Activated T-helper 9 cell treated with anti-CD3 and anti-CD28 coated beads, Interleukin-2, amount 50 U/mL, for 16 hours (primary cell): Measurements from ENCODE around the gene ZNF805.
"Not testable (repeated sequence)": the region's sequence is repeated elsewhere in the genome, so short reads cannot be mapped to it uniquely, and the experiment has no call there.

Experiments
- DNase-seq: peaks from one replicate; pipeline ENCODE4 v3.0.0-alpha.2; 2020; ENCODE audit warnings: low read depth

ZNF805 gene

GRCh38 chr19:57269515-57270250 lies 29.3 kb downstream of the ZNF805 start:
- no peak for DNase-seq

GRCh38 chr19:57271280-57271679 lies 30.8 kb downstream of the ZNF805 start:
- no peak for DNase-seq

DNA sequence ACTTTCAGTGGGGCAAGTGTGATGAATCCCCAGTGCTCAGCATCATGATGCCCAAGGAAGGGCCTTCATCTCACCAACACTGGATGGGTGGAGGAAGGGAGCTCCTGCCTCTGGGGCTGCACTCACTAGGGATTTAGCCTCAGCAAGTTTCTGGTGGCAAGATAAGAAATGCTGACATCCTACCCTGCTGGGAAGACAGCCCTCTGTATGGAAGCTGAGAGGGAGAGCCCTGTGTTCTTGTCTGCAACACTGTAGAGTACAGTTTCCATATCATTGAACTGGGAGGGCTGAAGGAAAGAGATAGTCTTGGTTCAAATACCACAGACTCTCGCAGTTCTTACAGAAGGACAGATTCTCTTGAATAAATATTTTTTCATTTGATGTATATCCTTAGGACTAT lies 32.6 kb downstream of the ZNF805 start:
- DNase-seq, result no peak

GRCh38 chr19:57276430-57276829 lies 36.0 kb downstream of the ZNF805 start:
- no peak for DNase-seq

- DNase-seq, result not testable (repeated sequence)
Measured at GRCh38 chr19:57278481-57278880, 38.0 kb downstream of the ZNF805 start.

DNA sequence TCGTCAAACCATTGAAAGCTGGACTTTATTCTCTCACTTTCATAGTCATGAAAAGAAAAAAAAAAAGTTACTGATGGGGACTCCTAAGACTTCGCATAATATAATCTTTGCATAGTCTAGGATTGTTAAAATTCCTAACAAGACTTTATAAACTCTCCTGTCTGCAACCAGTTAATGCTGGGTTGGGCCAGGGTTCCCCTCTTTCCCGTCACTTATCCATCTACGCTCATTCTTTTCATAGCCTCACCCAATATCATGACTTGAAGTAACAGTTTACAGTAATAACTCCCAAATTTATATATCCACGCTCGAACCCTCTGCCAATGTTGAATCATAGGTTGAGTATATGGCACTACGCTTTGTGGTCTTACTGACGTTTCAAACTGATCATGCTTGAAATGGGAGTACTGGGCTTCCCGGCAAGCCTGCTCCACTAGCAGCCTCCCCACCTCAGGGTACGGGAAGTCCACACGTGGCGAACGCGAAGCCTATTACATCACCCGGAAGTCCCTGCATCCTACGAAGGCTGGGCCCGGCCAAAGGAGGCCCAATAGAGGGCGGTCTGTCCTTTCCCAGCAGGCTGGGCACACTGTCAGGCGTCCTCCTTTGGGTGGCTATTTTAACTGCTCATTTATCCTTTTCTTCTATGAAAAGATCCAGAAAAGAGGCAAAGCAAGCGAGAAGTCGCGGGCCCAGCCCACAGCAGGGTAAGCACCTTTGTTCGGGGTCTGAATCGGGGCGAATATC lies 39.2 kb downstream of the ZNF805 start:
- DNase-seq, result peak; percentile 72

DNA sequence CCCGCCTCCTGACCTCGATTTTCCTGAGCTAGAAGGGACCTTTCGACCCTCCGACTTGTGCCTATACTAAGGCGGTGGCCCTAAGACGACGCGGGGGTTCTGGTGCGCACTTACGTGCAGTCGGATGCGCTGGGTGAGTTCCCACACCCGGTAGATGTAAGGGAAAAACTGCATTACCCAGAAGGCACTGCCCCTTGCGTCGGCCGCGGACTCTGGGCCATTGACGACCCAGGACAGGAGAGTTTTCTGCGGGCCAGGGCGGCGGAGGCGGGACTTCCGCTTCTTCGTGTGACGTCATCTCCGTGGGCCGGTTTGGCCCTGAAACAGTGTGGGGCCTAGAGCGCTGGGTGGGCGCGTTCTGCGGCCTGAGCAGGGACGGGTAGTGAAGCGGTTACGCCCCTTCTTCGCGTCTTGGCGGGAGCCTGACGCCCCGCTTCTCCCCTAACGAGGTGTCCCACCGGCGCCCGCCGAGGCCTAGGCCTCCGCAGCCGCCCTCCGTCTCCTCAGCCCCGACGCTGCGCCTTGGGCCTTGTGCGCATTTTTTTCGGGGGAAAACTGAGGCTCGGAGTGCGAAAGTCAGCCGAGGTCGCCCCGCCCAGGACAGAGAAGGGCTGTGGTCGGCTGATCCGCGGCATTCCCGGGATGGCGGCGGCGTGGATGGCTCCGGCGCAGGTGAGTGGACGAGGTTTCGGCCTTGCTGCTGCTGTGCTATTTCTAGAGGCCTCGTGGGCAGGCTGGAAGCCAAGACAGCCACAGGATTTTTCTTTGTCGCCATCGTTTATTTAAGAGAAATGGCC lies 39.9 kb downstream of the ZNF805 start, which contains the start of gene ZNF460:
Gene ZNF460, plus strand, starts transcription at position 321 of the 797 bp plus-strand sequence. Its CDS starts 322 bp downstream, at position 643.
- peak; percentile 95 for DNase-seq

DNA sequence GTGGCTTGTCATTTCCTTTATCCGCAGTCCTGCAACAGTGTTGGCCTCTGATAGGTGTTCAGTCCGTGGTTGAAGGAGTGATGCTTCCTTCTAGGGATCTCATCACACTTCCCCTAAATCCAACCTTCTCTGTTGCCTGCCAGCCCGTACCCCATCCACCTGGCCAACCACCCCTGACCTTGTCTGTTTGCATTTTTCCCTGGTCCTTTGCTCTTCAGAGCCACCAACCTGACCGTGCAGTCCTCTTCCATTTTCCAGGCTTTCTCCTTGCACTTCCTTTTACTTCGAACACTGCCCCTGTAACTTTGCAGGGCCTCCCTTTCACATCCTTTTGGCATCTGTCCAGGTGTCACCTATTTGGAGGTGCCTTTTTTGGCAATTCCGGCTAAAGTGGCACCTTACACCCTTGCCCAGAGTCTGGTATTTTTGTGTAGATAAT lies 40.5 kb downstream of the ZNF805 start:
- DNase-seq, result no peak

DNA sequence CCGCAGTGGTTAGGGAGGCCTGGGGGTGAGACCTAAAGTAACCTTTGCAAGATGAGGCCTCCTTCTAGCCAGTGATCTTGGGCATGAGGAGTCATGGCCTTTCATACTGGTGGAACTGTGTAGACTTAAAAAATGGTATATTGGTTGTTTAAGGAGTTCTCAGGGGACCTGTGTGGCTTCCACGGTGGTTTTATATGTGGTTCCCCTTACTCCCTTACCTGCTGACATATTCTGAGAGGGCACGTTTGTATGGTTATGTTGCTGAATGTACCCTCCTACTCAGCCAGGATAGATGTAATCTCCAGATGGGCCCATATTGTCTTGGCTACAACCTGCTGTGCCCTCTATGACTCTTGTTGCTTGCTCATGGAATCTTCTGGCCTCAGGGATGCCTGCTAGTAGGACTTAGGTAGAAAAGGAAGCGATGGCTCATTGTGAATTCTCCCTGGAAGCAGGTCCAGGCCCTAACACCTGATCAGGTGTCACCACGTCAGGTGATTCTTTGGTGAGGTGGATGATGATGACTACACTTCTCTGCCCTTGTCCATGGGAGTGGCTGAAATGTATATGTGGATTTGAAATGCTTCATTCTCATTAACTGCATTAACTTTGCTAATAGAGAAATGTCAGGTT lies 41.7 kb downstream of the ZNF805 start:
- DNase-seq, result no peak

GRCh38 chr19:57288373-57288772 lies 47.9 kb downstream of the ZNF805 start:
- DNase-seq, result no peak

DNA sequence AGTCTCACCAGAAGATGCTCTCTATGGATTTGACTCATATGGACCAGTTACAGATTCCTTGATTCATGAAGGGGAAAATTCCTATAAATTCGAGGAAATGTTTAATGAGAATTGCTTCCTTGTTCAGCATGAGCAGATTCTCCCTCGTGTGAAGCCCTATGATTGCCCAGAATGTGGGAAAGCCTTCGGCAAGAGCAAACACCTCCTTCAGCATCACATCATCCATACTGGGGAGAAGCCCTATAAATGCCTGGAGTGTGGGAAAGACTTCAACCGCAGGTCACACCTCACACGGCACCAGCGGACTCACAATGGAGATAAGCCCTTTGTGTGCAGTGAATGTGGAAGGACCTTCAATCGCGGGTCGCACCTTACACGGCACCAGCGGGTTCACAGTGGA lies 50.5 kb downstream of the ZNF805 start:
- no peak for DNase-seq

GRCh38 chr19:57292547-57292946 lies 52.1 kb downstream of the ZNF805 start:
- no peak for DNase-seq

DNA sequence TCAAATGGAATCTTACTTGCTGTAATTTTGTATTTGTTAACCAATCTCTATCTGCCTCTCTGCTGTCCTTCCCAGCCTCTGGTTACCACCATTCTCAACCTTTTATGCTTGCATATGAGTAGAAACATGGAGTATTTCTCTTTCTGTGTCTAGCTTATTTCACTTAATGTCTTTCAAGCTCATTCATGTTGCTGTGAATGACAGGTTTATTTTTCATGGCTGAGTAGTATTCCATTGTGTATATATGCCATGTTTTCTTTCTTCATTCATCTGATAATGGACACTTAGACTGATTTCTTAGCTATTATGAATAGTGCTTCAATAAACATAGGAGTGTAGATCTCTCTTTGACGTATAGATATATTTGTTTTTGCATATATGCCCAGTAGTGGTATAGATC lies 53.3 kb downstream of the ZNF805 start:
- DNase-seq, result no peak

- DNase-seq, result no peak
Measured at GRCh38 chr19:57302020-57302465, 61.6 kb downstream of the ZNF805 start.

- DNase-seq, result no peak
Measured at GRCh38 chr19:57302727-57303401, 62.4 kb downstream of the ZNF805 start.
